GM12865 (cell line): Measurements from ENCODE around the gene GPC3.

ENCODE experiments used
- DNase-seq: peaks from one replicate; pipeline ENCODE4 v3.0.0; 2010; ENCODE audit warnings: low read depth
- H3K4me3 ChIP-seq: 2 replicates; pipeline ENCODE4 v1.5.1; 2011; ENCODE audit warnings: mild to moderate bottlenecking, low read depth, low read length, control low read depth
- TF ChIP-seq, protein P1 (sequence below): IDR thresholded peaks from 2 replicates; pipeline ENCODE4 v1.5.1; 2011; ENCODE audit warnings: low read length, control low read depth, low read depth, inconsistent platforms; ENCODE audit not compliant: insufficient read depth; ENCODE audit errors: missing control alignments

The GPC3 gene

DNA sequence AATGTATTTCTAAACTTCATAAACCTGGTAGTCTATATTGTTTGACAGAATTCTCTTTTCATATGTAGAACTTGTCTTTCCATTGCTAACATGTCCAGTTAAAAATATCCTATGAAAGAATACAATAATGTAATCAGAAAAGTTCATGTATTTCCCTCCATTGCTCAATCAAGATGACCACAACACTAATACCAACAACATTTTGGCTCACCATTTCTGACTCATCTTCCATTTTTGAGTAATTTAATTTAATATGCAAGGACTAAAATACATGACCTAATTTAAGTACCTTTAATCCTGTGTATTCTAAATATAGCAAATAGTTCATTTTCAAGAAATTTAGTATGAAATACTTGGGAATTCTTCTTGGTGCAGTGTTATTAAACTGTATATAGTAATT is 330.6 kb downstream of the GPC3 start:
- DNase-seq, result no peak
- TF ChIP-seq, protein P1, sequence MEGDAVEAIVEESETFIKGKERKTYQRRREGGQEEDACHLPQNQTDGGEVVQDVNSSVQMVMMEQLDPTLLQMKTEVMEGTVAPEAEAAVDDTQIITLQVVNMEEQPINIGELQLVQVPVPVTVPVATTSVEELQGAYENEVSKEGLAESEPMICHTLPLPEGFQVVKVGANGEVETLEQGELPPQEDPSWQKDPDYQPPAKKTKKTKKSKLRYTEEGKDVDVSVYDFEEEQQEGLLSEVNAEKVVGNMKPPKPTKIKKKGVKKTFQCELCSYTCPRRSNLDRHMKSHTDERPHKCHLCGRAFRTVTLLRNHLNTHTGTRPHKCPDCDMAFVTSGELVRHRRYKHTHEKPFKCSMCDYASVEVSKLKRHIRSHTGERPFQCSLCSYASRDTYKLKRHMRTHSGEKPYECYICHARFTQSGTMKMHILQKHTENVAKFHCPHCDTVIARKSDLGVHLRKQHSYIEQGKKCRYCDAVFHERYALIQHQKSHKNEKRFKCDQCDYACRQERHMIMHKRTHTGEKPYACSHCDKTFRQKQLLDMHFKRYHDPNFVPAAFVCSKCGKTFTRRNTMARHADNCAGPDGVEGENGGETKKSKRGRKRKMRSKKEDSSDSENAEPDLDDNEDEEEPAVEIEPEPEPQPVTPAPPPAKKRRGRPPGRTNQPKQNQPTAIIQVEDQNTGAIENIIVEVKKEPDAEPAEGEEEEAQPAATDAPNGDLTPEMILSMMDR, result no peak

DNA sequence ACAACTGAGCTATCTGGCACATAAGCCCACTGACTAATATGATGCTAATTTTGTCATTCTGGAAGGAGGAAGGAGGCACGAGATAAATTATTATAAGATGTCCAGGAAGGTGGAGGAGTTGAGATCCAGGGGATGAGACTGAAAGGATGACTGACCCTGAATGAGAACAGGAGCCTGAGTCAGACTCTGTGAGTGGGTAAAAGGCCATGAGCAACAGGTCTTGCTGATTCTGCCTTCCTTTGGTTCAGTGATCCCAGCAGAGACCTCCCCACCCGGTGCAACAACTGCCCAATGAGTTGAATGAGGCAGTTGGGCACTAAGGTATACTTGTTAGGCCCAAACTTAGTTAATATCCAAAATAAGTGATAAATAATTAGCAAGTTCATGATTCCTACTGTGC is 332.0 kb downstream of the GPC3 start:
- no peak overlapping the region for H3K4me3 ChIP-seq
- TF ChIP-seq, protein P1, result no peak
- DNase-seq, result no peak

More for the DNA sequence above, 330.6 kb downstream of the GPC3 start:
- no peak overlapping the region for H3K4me3 ChIP-seq

DNA sequence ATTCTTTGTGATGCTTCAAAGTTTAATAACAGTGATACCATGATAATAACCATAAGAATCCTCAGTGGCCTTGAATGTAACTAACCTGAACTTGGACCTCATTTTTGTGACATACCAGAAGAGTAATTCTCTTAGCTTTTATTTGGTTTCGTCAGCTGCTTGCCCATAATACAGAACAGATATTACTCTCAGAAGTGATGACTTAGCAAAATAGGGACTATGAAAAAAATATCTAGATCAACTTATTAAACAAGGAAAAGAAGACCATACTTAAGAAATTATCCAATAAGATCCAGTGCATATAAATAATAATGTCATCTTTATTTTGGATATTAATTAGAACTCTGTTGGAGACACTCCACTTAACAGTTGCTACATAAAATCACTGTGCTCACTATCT is 333.2 kb downstream of the GPC3 start:
- no peak for DNase-seq
- H3K4me3 ChIP-seq, result no peak overlapping the region
- TF ChIP-seq, protein P1, result no peak

DNA sequence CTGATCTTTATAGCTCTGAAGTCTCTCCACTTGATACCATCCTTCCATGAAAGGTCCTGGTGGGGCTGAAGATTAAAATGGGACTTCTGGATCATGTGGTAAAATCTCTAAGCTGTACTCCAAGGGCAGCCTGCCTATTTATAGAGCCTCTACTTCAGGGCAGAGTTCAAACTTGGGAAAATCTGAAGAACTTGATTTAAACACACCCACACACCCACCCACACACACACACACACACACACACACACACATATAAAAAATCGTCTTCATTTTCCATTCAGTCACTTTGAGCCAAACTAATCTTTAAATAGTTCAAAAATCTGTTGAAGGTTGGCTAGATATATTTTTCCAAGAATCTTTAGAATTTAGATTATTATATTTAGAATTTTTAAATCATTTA is 335.2 kb downstream of the GPC3 start:
- DNase-seq, result no peak
- TF ChIP-seq, protein P1, result no peak
- H3K4me3 ChIP-seq, result no peak overlapping the region

DNA sequence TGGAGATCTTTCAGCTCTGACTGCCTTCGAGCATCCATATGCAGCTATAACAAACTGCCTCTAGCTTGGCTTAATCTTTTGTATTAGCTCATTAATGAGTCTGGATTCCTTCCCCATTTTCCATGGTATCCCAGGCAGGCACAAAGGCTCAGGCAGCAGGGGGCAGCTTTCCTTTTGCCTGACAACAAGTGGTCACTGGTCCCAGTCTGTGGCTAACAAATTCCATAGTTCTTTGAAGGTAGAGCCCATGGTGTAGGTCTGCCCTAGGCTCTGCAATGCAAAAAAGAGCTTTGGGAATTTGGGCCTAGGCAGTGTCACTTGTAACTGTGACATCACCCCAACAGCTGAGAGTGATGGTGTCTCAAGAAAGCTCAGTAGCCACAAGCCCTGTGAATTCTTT is 335.7 kb downstream of the GPC3 start:
- H3K4me3 ChIP-seq, result no peak overlapping the region
- no peak for DNase-seq
- TF ChIP-seq, protein P1, result no peak

DNA sequence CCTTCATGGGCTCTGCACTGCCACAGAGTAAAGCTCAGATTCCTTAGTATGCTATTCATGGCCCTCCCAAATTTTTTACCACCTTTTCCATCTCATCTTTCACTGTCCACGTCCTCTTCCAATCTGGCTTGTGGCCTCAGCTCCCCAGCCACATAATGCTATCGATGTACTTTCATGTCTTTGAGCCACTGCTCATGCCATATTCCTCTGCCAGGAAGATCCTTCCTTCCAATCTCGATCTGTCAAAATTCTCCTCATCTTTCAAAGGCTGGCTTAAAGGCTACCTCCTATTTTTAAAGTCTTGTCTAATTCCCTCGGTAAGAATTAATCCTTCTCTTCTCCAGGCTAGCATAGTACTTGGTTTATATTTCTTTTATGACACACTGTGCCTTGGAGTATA is 336.8 kb downstream of the GPC3 start:
- H3K4me3 ChIP-seq, result no peak overlapping the region
- DNase-seq, result no peak
- TF ChIP-seq, protein P1, result no peak

DNA sequence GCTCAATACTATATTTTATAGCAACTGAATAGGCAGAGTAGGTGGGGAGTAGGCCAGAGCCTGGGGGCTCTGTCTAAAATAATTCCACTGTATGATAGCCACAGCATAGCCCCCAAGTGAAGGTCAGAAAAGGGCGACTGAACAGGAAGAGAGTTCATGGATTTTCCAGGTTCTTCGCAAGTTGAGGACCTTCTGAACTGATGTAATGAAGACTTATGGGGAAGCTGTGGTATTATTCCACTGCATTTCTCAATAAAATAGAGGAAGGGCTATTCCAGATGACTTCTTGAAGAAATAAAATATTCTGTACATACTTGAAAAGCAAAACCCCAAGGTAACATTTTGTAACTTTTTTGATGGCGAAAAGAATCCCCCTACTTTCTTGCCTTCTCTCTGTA is 338.7 kb downstream of the GPC3 start:
- DNase-seq, result no peak
- no peak overlapping the region for H3K4me3 ChIP-seq
- TF ChIP-seq, protein P1, result no peak
